SK-N-SH (cell line): ENCODE data around the gene OR2H1. TPM values are rescaled to one million over a fixed set of nuclear protein-coding genes. Genes with fewer than 3 reads are reported as not detected.

Source experiments
- CTCF ChIA-PET: fragments of 300-600, 350-600 bp; formaldehyde crosslinking; extraction: SDS; loops from one replicate; lab custom pipeline; 2021; lab: Yijun Ruan, JAX
- POLR2A ChIA-PET: fragments of 350-600 bp; sonication (Branson Sonifier 250); formaldehyde crosslinking; extraction: SDS; loops from one replicate; lab custom pipeline; 2020; ENCODE audit warnings: antibody characterized with exemption, inconsistent platforms; lab: Yijun Ruan, JAX
- DNase-seq: peaks from one replicate; pipeline ENCODE4 v3.0.0; 2012
- H2AFZ ChIP-seq: fragments of 200-600 bp; sonication (generic); 2 replicates; pipeline ENCODE4 v1.8.1; 2016; ENCODE audit warnings: antibody characterized with exemption, mild to moderate bottlenecking, low read depth
- H3F3A ChIP-seq: fragments of 200-600 bp; sonication (generic); replicated peaks from 2 replicates; pipeline ENCODE3; 2016; ENCODE audit warnings: antibody characterized with exemption, mild to moderate bottlenecking; ENCODE audit not compliant: insufficient read depth
- H3K27ac ChIP-seq, 2 experiments: fragments of 200-500 bp in 1 of 2; fragments of 200-600 bp in 1 of 2; sonication (Bioruptor generic) in 1 of 2; sonication (generic), shearing (Covaris generic) in 1 of 2; 2 replicates each; pipeline versions ENCODE4 v1.5.1 to v1.6.1; 2014 to 2016; ENCODE audit warnings: low read depth in 2 of 2, inconsistent platforms in 1 of 2, low read length in 1 of 2, mild to moderate bottlenecking in 1 of 2, mixed read lengths in 1 of 2
- H3K27me3 ChIP-seq: fragments of 200-600 bp; sonication (generic), shearing (Covaris generic); 2 replicates; pipeline ENCODE4 v1.6.1; 2016; ENCODE audit warnings: mixed run types; ENCODE audit not compliant: insufficient read depth
- H3K36me3 ChIP-seq, 2 experiments: fragments of 200-500 bp in 1 of 2; fragments of 200-600 bp in 1 of 2; sonication (Bioruptor generic) in 1 of 2; sonication (generic) in 1 of 2; replicated peaks in 1 of 2; 2 replicates each; pipeline versions ENCODE3 to v1.5.1; 2014 to 2016; ENCODE audit warnings: low read length in 1 of 2, mild to moderate bottlenecking in 1 of 2; ENCODE audit not compliant: insufficient read depth in 2 of 2, control insufficient read depth in 1 of 2
- H3K4me1 ChIP-seq, 2 experiments: fragments of 200-500 bp in 1 of 2; fragments of 200-600 bp in 1 of 2; sonication (Bioruptor generic) in 1 of 2; sonication (generic), shearing (Covaris generic) in 1 of 2; 2 replicates each; pipeline versions ENCODE4 v1.5.1 to v1.6.1; 2014 to 2016; ENCODE audit warnings: low read depth in 1 of 2, low read length in 1 of 2, mixed run types in 1 of 2; ENCODE audit not compliant: insufficient read depth in 2 of 2, control insufficient read depth in 1 of 2
- H3K4me2 ChIP-seq: fragments of 200-600 bp; sonication (generic), shearing (Covaris generic); 2 replicates; pipeline ENCODE4 v1.6.1; 2017; ENCODE audit warnings: mixed run types
- H3K4me3 ChIP-seq, 2 experiments: fragments of 200-500 bp in 1 of 2; fragments of 200-600 bp in 1 of 2; sonication (Bioruptor generic) in 1 of 2; sonication (generic), shearing (Covaris generic) in 1 of 2; 2 replicates each; pipeline versions ENCODE4 v1.5.1 to v1.8.1; 2014 to 2016; ENCODE audit warnings: low read depth in 2 of 2, inconsistent platforms in 1 of 2, low read length in 1 of 2, mild to moderate bottlenecking in 1 of 2, mixed read lengths in 1 of 2, moderate library complexity in 1 of 2
- H3K79me2 ChIP-seq: fragments of 200-600 bp; sonication (generic); 2 replicates; pipeline ENCODE4 v1.8.1; 2017; ENCODE audit warnings: mild to moderate bottlenecking; ENCODE audit not compliant: insufficient read depth
- H3K9ac ChIP-seq: fragments of 200-600 bp; sonication (generic); 2 replicates; pipeline ENCODE4 v1.6.1; 2017; ENCODE audit warnings: mixed run types
- H3K9me2 ChIP-seq: fragments of 200-600 bp; sonication (generic); 2 replicates; pipeline ENCODE4 v1.6.1; 2017; ENCODE audit warnings: mixed run types
- H3K9me3 ChIP-seq: fragments of 200-600 bp; sonication (generic); 2 replicates; pipeline ENCODE4 v1.6.1; 2017; ENCODE audit warnings: mixed run types, mild to moderate bottlenecking, moderate library complexity
- H4K20me1 ChIP-seq: fragments of 200-600 bp; sonication (generic); 2 replicates; pipeline ENCODE4 v1.6.1; 2017; ENCODE audit warnings: mild to moderate bottlenecking, mixed run types; ENCODE audit not compliant: insufficient read depth
- ELF1 ChIP-seq: IDR thresholded peaks from 2 replicates; pipeline ENCODE4 v1.4.0; 2012
- EP300 ChIP-seq, 2 experiments: IDR thresholded peaks; 2 replicates each; pipeline versions ENCODE4 v1.4.0 to v1.6.1; 2012; ENCODE audit warnings: borderline replicate concordance in 1 of 2, low read depth in 1 of 2, low read length in 1 of 2
- EZH2phosphoT487 ChIP-seq: fragments of 200-600 bp; sonication (generic); IDR thresholded peaks from 2 replicates; pipeline ENCODE4 v1.6.1; 2017; ENCODE audit warnings: low read depth, mixed run types, mild to moderate bottlenecking, antibody characterized with exemption, moderate library complexity, borderline replicate concordance
- FOSL2 ChIP-seq: IDR thresholded peaks from 2 replicates; pipeline ENCODE4 v1.4.0; 2012; ENCODE audit warnings: low read depth, mild to moderate bottlenecking, moderate library complexity, borderline replicate concordance
- GABPA ChIP-seq: IDR thresholded peaks from 2 replicates; pipeline ENCODE4 v1.4.0; 2012; ENCODE audit warnings: low read depth, mild to moderate bottlenecking
- GATA2 ChIP-seq: sonication (generic); formaldehyde crosslinking; IDR thresholded peaks from 2 replicates; pipeline ENCODE4 v1.5.0; 2020; ENCODE audit warnings: mild to moderate bottlenecking, missing genetic modification reagents
- MEF2A ChIP-seq: IDR thresholded peaks from 2 replicates; pipeline ENCODE4 v1.4.0; 2012; ENCODE audit warnings: low read depth, borderline replicate concordance
- RCOR1 ChIP-seq: fragments of 150-350 bp; IDR thresholded peaks from 2 replicates; pipeline ENCODE4 v1.6.1; 2017; ENCODE audit warnings: antibody characterized with exemption, low read length
- SIN3A ChIP-seq: IDR thresholded peaks from 2 replicates; pipeline ENCODE4 v1.6.1; 2012; ENCODE audit warnings: low read depth, mild to moderate bottlenecking, low read length, moderate library complexity, borderline replicate concordance
- YY1 ChIP-seq: IDR thresholded peaks from 2 replicates; pipeline ENCODE4 v1.4.0; 2012; ENCODE audit warnings: low read depth, mild to moderate bottlenecking
- WGBS: methylation state at CpG from one replicate; pipeline ENCODE4 v1.1.6; 2017; ENCODE audit warnings: low lambda C conversion rate; 5-methylcytosine and 5-hydroxymethylcytosine counted together
- polyA plus RNA-seq, 3 experiments: library from polyadenylated mRNA; depleted of rRNA; stranded (reverse); fragments of >200 nt; gene quantifications; 2 replicates each; pipeline ENCODE4 v1.2.3, GENCODE V29; 2012
- TF ChIP-seq, protein P1 (sequence below): IDR thresholded peaks from 2 replicates; pipeline ENCODE4 v1.6.1; 2012; ENCODE audit warnings: mild to moderate bottlenecking, low read depth, low read length, moderate library complexity
- TF ChIP-seq, protein P2 (sequence below): fragments of 150-350 bp; IDR thresholded peaks from 2 replicates; pipeline ENCODE4 v1.6.1; 2016; ENCODE audit warnings: mild to moderate bottlenecking, low read depth, low read length
- TF ChIP-seq, protein P3 (sequence below): IDR thresholded peaks from 2 replicates; pipeline ENCODE4; 2012
- TF ChIP-seq, protein P4 (sequence below): fragments of 200-600 bp; sonication (generic); IDR thresholded peaks from 2 replicates; pipeline ENCODE4 v1.6.1; 2017; ENCODE audit warnings: antibody characterized with exemption, mild to moderate bottlenecking, moderate library complexity

Gene OR2H1
- polyA plus RNA-seq, 1 of the 3 experiments (the other 2 are of a cell fraction): not detected

DNA sequence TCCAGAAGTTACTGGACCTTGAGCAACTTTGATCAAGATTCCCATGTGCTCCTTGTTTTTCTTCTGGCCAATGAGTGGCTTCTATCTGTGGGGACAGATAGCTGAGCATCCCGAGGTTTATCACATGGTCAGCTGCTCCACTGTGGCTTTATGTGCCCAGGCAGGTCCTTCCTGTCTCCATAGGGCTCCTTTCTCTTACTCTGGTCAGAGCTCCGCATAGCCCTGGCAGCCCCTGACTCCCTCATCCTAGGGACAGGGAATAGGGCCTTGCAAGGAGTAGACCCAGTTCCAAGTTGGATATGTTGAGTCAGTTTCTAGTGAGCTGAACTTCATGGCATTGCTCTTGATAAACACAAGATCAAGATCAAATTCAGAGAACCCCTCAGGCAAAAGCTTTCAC, 37.2 kb downstream of the OR2H1 start:
- CTCF ChIA-PET: no interaction called here
- no CpG with 5 or more reads among the region's 2 CpGs for WGBS

DNA sequence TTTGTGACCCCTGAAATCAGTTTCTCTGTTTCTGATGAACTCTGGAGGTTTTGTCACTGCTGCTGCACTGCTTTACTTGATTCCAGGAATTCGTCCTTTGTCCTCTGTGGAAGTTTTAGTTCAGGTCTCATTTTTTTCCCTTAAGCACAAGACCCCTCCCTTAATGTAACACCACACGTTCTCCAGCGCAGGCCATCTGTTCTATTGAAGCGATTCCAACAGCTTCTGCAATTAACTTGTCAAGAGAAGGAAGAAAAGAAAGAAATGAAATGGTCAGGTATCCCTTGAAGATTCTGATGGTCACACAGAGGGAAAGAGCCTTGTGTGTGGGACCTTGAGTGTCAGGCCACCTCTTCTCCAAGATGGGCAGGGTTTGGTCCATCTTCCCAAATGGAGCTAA, 38.6 kb downstream of the OR2H1 start:
- Histone ChIP-seq H3K79me2 (no peaks in the 10 kb centered on the region), H3K27ac (no peak overlapping the region), H2AFZ (no peak overlapping the region), H3K4me3 (no peak overlapping the region), H3K36me3 (no peaks in the 10 kb centered on the region), H3K27me3 (peaks cover 28% of the 10 kb centered on the region; the same call in 1 of the 2 replicates), H3K9ac (no peak overlapping the region), H3K4me1 (no peaks in the 10 kb centered on the region), H3K4me2 (no peak overlapping the region), H3K9me3 (no peaks in the 10 kb centered on the region), H3F3A (no peaks in the 10 kb centered on the region), H3K9me2 (no peaks in the 10 kb centered on the region), H4K20me1 (no peaks in the 10 kb centered on the region)
- ChIA-PET CTCF (interaction anchor here (1.2 kb wide), 1 partner anchor 12 kb away, joined by 3 read pairs; no protein-coding TSS in a partner anchor), POLR2A (no interaction called here)
- TF ChIP-seq SIN3A (no peak), GATA2 (CRISPR knock-in tag) (no peak), EP300 (IDR thresholded peaks at IDR 0.05; ENCODE audit: borderline replicate concordance in 1 of 2, low read depth in 1 of 2, low read length in 1 of 2) (no peak), ELF1 (no peak), EZH2phosphoT487 (no peak), GABPA (no peak)
- TF ChIP-seq, protein P1, sequence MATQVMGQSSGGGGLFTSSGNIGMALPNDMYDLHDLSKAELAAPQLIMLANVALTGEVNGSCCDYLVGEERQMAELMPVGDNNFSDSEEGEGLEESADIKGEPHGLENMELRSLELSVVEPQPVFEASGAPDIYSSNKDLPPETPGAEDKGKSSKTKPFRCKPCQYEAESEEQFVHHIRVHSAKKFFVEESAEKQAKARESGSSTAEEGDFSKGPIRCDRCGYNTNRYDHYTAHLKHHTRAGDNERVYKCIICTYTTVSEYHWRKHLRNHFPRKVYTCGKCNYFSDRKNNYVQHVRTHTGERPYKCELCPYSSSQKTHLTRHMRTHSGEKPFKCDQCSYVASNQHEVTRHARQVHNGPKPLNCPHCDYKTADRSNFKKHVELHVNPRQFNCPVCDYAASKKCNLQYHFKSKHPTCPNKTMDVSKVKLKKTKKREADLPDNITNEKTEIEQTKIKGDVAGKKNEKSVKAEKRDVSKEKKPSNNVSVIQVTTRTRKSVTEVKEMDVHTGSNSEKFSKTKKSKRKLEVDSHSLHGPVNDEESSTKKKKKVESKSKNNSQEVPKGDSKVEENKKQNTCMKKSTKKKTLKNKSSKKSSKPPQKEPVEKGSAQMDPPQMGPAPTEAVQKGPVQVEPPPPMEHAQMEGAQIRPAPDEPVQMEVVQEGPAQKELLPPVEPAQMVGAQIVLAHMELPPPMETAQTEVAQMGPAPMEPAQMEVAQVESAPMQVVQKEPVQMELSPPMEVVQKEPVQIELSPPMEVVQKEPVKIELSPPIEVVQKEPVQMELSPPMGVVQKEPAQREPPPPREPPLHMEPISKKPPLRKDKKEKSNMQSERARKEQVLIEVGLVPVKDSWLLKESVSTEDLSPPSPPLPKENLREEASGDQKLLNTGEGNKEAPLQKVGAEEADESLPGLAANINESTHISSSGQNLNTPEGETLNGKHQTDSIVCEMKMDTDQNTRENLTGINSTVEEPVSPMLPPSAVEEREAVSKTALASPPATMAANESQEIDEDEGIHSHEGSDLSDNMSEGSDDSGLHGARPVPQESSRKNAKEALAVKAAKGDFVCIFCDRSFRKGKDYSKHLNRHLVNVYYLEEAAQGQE: no peak
- TF ChIP-seq, protein P2, sequence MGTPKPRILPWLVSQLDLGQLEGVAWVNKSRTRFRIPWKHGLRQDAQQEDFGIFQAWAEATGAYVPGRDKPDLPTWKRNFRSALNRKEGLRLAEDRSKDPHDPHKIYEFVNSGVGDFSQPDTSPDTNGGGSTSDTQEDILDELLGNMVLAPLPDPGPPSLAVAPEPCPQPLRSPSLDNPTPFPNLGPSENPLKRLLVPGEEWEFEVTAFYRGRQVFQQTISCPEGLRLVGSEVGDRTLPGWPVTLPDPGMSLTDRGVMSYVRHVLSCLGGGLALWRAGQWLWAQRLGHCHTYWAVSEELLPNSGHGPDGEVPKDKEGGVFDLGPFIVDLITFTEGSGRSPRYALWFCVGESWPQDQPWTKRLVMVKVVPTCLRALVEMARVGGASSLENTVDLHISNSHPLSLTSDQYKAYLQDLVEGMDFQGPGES: no peak
- TF ChIP-seq, protein P3, sequence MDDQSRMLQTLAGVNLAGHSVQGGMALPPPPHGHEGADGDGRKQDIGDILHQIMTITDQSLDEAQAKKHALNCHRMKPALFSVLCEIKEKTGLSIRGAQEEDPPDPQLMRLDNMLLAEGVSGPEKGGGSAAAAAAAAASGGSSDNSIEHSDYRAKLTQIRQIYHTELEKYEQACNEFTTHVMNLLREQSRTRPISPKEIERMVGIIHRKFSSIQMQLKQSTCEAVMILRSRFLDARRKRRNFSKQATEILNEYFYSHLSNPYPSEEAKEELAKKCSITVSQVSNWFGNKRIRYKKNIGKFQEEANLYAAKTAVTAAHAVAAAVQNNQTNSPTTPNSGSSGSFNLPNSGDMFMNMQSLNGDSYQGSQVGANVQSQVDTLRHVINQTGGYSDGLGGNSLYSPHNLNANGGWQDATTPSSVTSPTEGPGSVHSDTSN: no peak
- WGBS: 1% methylated on average over 4 of the region's 4 CpGs
- no peak for DNase-seq

More for the DNA sequence above, 37.2 kb downstream of the OR2H1 start:
- no peak overlapping the region for H3K4me2 ChIP-seq
- no peaks in the 10 kb centered on the region for H3K9me3 ChIP-seq
- no peaks in the 10 kb centered on the region for H3K79me2 ChIP-seq
- no peaks in the 10 kb centered on the region for H3K9me2 ChIP-seq
- H3F3A ChIP-seq: no peaks in the 10 kb centered on the region
- no peaks in the 10 kb centered on the region for H3K36me3 ChIP-seq
- H3K27me3 ChIP-seq: peaks cover 18% of the 10 kb centered on the region; the same call in 1 of the 2 replicates
- TF ChIP-seq MEF2A: no peak
- TF ChIP-seq, protein P3: no peak
- TF ChIP-seq EP300 (IDR thresholded peaks at IDR 0.05; ENCODE audit: borderline replicate concordance in 1 of 2, low read depth in 1 of 2, low read length in 1 of 2): no peak
- TF ChIP-seq RCOR1: no peak
- TF ChIP-seq ELF1: no peak
- no peak for TF ChIP-seq YY1
- TF ChIP-seq FOSL2: no peak
- TF ChIP-seq, protein P4, sequence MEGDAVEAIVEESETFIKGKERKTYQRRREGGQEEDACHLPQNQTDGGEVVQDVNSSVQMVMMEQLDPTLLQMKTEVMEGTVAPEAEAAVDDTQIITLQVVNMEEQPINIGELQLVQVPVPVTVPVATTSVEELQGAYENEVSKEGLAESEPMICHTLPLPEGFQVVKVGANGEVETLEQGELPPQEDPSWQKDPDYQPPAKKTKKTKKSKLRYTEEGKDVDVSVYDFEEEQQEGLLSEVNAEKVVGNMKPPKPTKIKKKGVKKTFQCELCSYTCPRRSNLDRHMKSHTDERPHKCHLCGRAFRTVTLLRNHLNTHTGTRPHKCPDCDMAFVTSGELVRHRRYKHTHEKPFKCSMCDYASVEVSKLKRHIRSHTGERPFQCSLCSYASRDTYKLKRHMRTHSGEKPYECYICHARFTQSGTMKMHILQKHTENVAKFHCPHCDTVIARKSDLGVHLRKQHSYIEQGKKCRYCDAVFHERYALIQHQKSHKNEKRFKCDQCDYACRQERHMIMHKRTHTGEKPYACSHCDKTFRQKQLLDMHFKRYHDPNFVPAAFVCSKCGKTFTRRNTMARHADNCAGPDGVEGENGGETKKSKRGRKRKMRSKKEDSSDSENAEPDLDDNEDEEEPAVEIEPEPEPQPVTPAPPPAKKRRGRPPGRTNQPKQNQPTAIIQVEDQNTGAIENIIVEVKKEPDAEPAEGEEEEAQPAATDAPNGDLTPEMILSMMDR: no peak
- TF ChIP-seq EZH2phosphoT487: no peak
- POLR2A ChIA-PET: no interaction called here
- H3K4me3 ChIP-seq: no peak overlapping the region
- no peak overlapping the region for H3K27ac ChIP-seq
- no peaks in the 10 kb centered on the region for H4K20me1 ChIP-seq
- H2AFZ ChIP-seq: no peak overlapping the region
- no peaks in the 10 kb centered on the region for H3K4me1 ChIP-seq
- H3K9ac ChIP-seq: no peak overlapping the region
- no peak for DNase-seq
